Upper lobe of left lung (tissue), 6 donors: ENCODE data around the gene ADAMTS14. TPM values are rescaled to one million over a fixed set of nuclear protein-coding genes. Genes with fewer than 3 reads are reported as not detected.
A peak's percentile ranks its signal among the peaks of the same experiment; 100 is the strongest.
"Not testable (repeated sequence)": the region's sequence is repeated elsewhere in the genome, so short reads cannot be mapped to it uniquely, and the experiment has no call there.

ENCODE experiments used
- ATAC-seq, 2 donors: fragments of 200-7000 bp; cut with Tn5 transposase; one replicate each; pipeline ENCODE4 v1.9.1; 2022; ENCODE audit warnings: mild to moderate bottlenecking in 2 of 2, moderate library complexity in 2 of 2; ENCODE audit not compliant: low FRiP score in 2 of 2
- DNase-seq, 2 donors: peaks; one replicate each; pipeline ENCODE4 v3.0.0-alpha.2; 2019 to 2020
- H3K27ac ChIP-seq, 4 donors: fragments of 200-600 bp; sonication (generic); one replicate each; pipeline ENCODE4 v1.5.1; 2016 to 2019
- H3K27me3 ChIP-seq, 4 donors: fragments of 200-600 bp; sonication (generic); one replicate each; pipeline ENCODE4 v1.5.1; 2017 to 2019
- H3K36me3 ChIP-seq, 4 donors: fragments of 200-600 bp; sonication (generic); one replicate each; pipeline ENCODE4 v1.5.1; 2016 to 2019
- H3K4me1 ChIP-seq, 4 donors: fragments of 200-600 bp; sonication (generic); one replicate each; pipeline ENCODE4 v1.5.1; 2018 to 2019
- H3K4me3 ChIP-seq, 4 donors: fragments of 200-600 bp; sonication (generic); one replicate each; pipeline ENCODE4 v1.5.1; 2017 to 2019; ENCODE audit warnings: mild to moderate bottlenecking in 2 of 4, moderate library complexity in 1 of 4
- H3K9me3 ChIP-seq, 4 donors: fragments of 200-600 bp; sonication (generic); one replicate each; pipeline ENCODE4 v1.5.1; 2018 to 2019
- CTCF ChIP-seq, 6 experiments: fragments of 450-650 bp in 4 of 6; fragments of 200-600 bp in 2 of 6; sonication (generic) in 2 of 6; IDR thresholded peaks; one replicate each; pipeline ENCODE4 v1.5.1; 2016 to 2019; ENCODE audit warnings: antibody characterized with exemption in 6 of 6
- EP300 ChIP-seq, 4 donors: sonication (generic); formaldehyde crosslinking; IDR thresholded peaks; one replicate each; pipeline ENCODE4 v1.5.1; 2017; ENCODE audit warnings: antibody characterized with exemption in 4 of 4, control low read depth in 2 of 4
- POLR2A ChIP-seq, 4 donors: fragments of 450-650 bp; IDR thresholded peaks; one replicate each; pipeline ENCODE4 v1.5.1; 2016 to 2017; ENCODE audit warnings: antibody characterized with exemption in 4 of 4, mild to moderate bottlenecking in 2 of 4
- POLR2AphosphoS5 ChIP-seq, 2 donors: sonication (generic); formaldehyde crosslinking; IDR thresholded peaks; one replicate each; pipeline ENCODE4 v1.5.1; 2017; ENCODE audit warnings: antibody characterized with exemption in 2 of 2
- WGBS, 2 donors: methylation state at CpG; one replicate each; pipeline ENCODE4 v1.1.5; 2017 to 2018; 5-methylcytosine and 5-hydroxymethylcytosine counted together
- total RNA-seq, 6 donors: library from RNA; depleted of rRNA in 4 of 6; stranded (reverse); fragments of >200 nt in 4 of 6; gene quantifications; one replicate each; pipeline versions ENCODE4 v1.1.0 to v1.2.1, GENCODE V29; 2016 to 2021
- donor health status: DM: no; HTN: no; CAD: no; lungs with moderate emphysema.
- donor health status: DM: no; HTN: yes; CAD: no; lungs with severe emphysema.

The ADAMTS14 gene
- total RNA-seq, 6 donors from 2014 or later: 0.15 to 3.1 (median 0.45) TPM

- no peak for ATAC-seq
- 78 to 80% methylated on average over 1 of the region's 1 CpG for WGBS, 2 donors
These were observed 43.0 kb upstream of the ADAMTS14 start for GRCh38 chr10:70629338-70629737.

GRCh38 chr10:70631735-70632134 is 40.6 kb upstream of the ADAMTS14 start:
- WGBS, 2 donors: 71 to 92% methylated on average over 1 to 2 of the region's 6 CpGs
- H3K4me1 ChIP-seq, H3K9me3 ChIP-seq, H3K36me3 ChIP-seq, H3K27me3 ChIP-seq, ATAC-seq, DNase-seq, H3K27ac ChIP-seq, H3K4me3 ChIP-seq: not testable (repeated sequence)

More at GRCh38 chr10:70629338-70629737, 43.0 kb upstream of the ADAMTS14 start:
- H3K27me3 ChIP-seq: no peaks in the 10 kb centered on the region
- H3K4me1 ChIP-seq: no peaks in the 10 kb centered on the region
- TF ChIP-seq CTCF (IDR thresholded peaks at IDR 0.05): no peak
- no peak for TF ChIP-seq POLR2A (IDR thresholded peaks at IDR 0.05)
- no peak for TF ChIP-seq EP300 (IDR thresholded peaks at IDR 0.05)
- no peak for TF ChIP-seq POLR2AphosphoS5 (IDR thresholded peaks at IDR 0.05)
- H3K36me3 ChIP-seq: no peaks in the 10 kb centered on the region
- peaks cover 0 to 5% (median 0%) of the 10 kb centered on the region in 4 donors for H3K9me3 ChIP-seq
- H3K27ac ChIP-seq: no peak overlapping the region
- DNase-seq: no peak
- H3K4me3 ChIP-seq: no peak overlapping the region

GRCh38 chr10:70634011-70634410 is 38.3 kb upstream of the ADAMTS14 start:
- H3K36me3 ChIP-seq: no peaks in the 10 kb centered on the region
- no peaks in the 10 kb centered on the region for H3K4me1 ChIP-seq
- no peak overlapping the region for H3K4me3 ChIP-seq
- peaks cover 0 to 5% (median 0%) of the 10 kb centered on the region in 4 donors for H3K9me3 ChIP-seq
- WGBS, 2 donors: 64% methylated on average over 4 of the region's 4 CpGs
- no peak overlapping the region for H3K27ac ChIP-seq
- peak; percentile 14 to 30 for ATAC-seq
- no peak for DNase-seq
- TF ChIP-seq POLR2A (IDR thresholded peaks at IDR 0.05) (no peak), CTCF (IDR thresholded peaks at IDR 0.05) (no peak), POLR2AphosphoS5 (IDR thresholded peaks at IDR 0.05) (no peak), EP300 (IDR thresholded peaks at IDR 0.05) (no peak)
- H3K27me3 ChIP-seq: no peaks in the 10 kb centered on the region

- not testable (repeated sequence) for DNase-seq, ATAC-seq, H3K4me3 ChIP-seq, H3K4me1 ChIP-seq, H3K27me3 ChIP-seq, H3K27ac ChIP-seq, H3K9me3 ChIP-seq, H3K36me3 ChIP-seq
- WGBS, 2 donors: 86 to 92% methylated on average over 5 of the region's 5 CpGs
These were observed 37.8 kb upstream of the ADAMTS14 start for GRCh38 chr10:70634515-70634914.

DNA sequence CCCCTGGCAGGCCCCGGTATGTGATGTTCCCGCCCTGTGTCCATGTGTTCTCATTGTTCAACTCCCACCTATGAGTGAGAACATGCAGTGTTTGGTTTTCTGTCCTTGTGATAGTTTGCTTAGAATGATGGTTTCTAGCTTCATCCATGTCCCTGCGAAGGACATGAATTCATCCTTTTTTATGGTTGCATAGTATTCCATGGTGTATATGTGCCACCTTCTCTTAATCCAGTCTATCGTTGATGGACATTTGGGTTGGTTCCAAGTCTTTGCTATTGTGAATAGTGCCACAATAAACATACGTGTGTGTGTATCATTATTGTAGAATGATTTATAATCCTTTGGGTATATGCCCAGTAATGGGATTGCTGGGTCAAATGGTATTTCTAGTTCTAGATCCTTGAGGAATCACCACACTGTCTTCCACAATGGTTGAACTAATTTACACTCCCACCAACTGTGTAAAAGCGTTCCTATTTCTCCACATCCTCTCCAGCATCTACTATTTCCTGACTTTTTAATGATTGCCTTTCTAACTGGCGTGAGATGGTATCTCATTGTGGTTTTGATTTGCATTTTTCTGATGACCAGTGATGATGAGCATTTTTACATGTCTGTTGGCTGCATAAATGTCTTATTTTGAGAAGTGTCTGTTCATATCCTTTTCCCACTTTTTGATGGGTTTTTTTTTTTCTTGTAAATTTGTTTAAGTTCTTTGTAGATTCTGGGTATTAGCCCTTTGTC is 32.5 kb upstream of the ADAMTS14 start:
- not testable (repeated sequence) for H3K9me3 ChIP-seq, H3K27me3 ChIP-seq, ATAC-seq, H3K36me3 ChIP-seq, DNase-seq, H3K4me3 ChIP-seq, H3K4me1 ChIP-seq, H3K27ac ChIP-seq
- 72 to 80% methylated on average over 7 of the region's 7 CpGs for WGBS, 2 donors

DNA sequence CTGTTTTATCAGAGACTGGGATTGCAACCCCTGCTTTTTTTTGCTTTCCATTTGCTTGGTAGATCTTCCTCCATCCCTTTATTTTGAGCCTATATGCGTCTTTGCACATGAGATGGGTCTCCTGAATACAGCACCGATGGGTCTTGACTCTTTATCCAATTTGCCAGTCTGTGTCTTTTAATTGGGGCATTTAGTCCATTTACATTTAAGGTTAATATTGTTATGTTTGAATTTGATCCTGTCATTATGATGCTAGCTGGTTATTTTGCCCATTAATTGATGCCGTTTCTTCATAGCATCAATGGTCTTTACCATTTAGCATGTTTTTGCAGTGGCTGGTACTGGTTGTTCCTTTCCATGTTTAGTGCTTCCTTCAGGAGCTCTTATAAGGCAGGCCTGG is 29.0 kb upstream of the ADAMTS14 start:
- not testable (repeated sequence) for H3K4me1 ChIP-seq, H3K4me3 ChIP-seq, H3K36me3 ChIP-seq, H3K9me3 ChIP-seq, ATAC-seq, DNase-seq, H3K27ac ChIP-seq, H3K27me3 ChIP-seq
- WGBS, 2 donors: 92% methylated on average over 3 of the region's 3 CpGs

DNA sequence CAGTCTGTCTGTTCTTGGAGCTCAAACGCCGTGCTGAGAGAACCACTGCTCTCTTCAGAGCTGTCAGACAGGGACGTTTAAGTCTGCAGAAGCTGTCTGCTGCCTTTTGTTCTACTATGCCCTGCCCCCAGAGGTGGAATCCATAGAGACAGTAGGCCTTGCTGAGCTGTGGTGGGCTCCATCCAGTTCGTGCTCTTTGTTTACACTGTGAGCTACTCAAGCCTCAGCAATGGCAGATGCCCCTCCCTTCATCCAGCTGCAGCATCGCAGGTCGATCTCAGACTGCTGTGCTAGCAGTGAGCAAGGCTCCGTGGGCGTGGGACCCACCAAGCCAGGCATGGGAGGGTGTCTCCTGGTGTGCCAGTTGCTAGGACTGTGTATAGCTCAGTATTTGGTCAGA is 27.3 kb upstream of the ADAMTS14 start:
- peaks cover 0 to 10% (median 0%) of the 10 kb centered on the region in 4 donors for H3K9me3 ChIP-seq
- H3K4me3 ChIP-seq, H3K27me3 ChIP-seq, ATAC-seq, H3K36me3 ChIP-seq, H3K4me1 ChIP-seq, H3K27ac ChIP-seq, DNase-seq: not testable (repeated sequence)
- 40 to 69% methylated on average over 2 to 8 of the region's 8 CpGs for WGBS, 2 donors
